ENCODE measurements around the gene MTMR4. TPM values are rescaled to one million over a fixed set of nuclear protein-coding genes. Genes with fewer than 3 reads are reported as not detected.
A peak's percentile ranks its signal among the peaks of the same experiment; 100 is the strongest.

MTMR4 gene
- total and polyA plus RNA-seq, 8 donors: 5.8 to 126 (median 25.1) TPM

DNA sequence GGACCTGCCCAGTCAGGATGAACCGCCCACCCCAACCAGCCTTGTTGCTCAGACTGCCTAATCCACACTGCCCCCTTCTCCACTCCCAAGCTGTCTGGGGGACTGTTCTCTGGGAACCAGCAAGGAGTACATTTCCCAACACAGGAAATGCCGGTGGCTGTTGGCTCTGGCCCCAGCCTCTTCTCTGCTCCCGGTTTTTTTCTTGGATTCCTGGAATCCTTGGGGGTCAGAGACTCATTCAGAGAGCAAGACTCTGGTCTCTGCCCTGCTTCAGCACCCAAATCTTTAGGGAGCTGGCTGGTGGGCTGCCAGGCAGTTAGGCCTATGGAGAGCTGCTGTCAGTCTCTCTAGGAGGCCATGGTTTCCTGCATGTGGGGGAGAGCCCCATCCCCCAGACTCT, 10.8 kb upstream of the MTMR4 start:
- intact Hi-C loops (cut with DNase I; ENCODE audit: low total_unique reads): no loop called here
- DNase-seq: peak in 1 of 2 donors; percentile 62
- Histone ChIP-seq H3K4me1 (peaks cover 0 to 33% (median 12%) of the 10 kb centered on the region in 4 donors), H3K4me3 (no peak overlapping the region), H3K27ac (peak overlapping the region in 4 of 5 donors; percentile 54 to 76 (median 64)), H3K36me3 (no peaks in the 10 kb centered on the region), H3K27me3 (no peaks in the 10 kb centered on the region), H3K9me3 (no peaks in the 10 kb centered on the region)
- WGBS, 5 donors: 42 to 63% (median 54%) methylated on average over 3 of the region's 3 CpGs
- TF ChIP-seq POLR2AphosphoS5 (IDR thresholded peaks at IDR 0.05) (peak in 1 of 3 donors; percentile 41), EP300 (IDR thresholded peaks at IDR 0.05) (no peak)

- no peak overlapping the region for H3K4me3 ChIP-seq
- no peak overlapping the region for H3K27ac ChIP-seq
- DNase-seq: no peak
- intact Hi-C loops (cut with DNase I; ENCODE audit: low total_unique reads): no loop called here
- H3K9me3 ChIP-seq: no peaks in the 10 kb centered on the region
- no peaks in the 10 kb centered on the region for H3K36me3 ChIP-seq
- TF ChIP-seq, protein P1, sequence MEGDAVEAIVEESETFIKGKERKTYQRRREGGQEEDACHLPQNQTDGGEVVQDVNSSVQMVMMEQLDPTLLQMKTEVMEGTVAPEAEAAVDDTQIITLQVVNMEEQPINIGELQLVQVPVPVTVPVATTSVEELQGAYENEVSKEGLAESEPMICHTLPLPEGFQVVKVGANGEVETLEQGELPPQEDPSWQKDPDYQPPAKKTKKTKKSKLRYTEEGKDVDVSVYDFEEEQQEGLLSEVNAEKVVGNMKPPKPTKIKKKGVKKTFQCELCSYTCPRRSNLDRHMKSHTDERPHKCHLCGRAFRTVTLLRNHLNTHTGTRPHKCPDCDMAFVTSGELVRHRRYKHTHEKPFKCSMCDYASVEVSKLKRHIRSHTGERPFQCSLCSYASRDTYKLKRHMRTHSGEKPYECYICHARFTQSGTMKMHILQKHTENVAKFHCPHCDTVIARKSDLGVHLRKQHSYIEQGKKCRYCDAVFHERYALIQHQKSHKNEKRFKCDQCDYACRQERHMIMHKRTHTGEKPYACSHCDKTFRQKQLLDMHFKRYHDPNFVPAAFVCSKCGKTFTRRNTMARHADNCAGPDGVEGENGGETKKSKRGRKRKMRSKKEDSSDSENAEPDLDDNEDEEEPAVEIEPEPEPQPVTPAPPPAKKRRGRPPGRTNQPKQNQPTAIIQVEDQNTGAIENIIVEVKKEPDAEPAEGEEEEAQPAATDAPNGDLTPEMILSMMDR (IDR thresholded peaks at IDR 0.05): no peak
- TF ChIP-seq EP300 (IDR thresholded peaks at IDR 0.05): no peak
- TF ChIP-seq POLR2A (IDR thresholded peaks at IDR 0.05): no peak
- no peak for TF ChIP-seq POLR2AphosphoS5 (IDR thresholded peaks at IDR 0.05)
- peaks cover 15 to 34% (median 20%) of the 10 kb centered on the region in 4 donors for H3K4me1 ChIP-seq
- no peaks in the 10 kb centered on the region for H3K27me3 ChIP-seq
- 86 to 96% (median 93%) methylated on average over 10 of the region's 10 CpGs for WGBS, 5 donors
Measured at GRCh38 chr17:58521680-58522079, 7.2 kb upstream of the MTMR4 start.

GRCh38 chr17:58520843-58521430, 6.5 kb upstream of the MTMR4 start:
- TF ChIP-seq EP300 (IDR thresholded peaks at IDR 0.05): no peak
- TF ChIP-seq, protein P1 (IDR thresholded peaks at IDR 0.05): peak in 2 of 7 experiments; percentile 16 to 33
- 68 to 77% (median 75%) methylated on average over 15 of the region's 15 CpGs for WGBS, 5 donors
- peaks cover 19 to 37% (median 25%) of the 10 kb centered on the region in 4 donors for H3K4me1 ChIP-seq
- H3K27me3 ChIP-seq: no peaks in the 10 kb centered on the region
- DNase-seq: peak in 1 of 2 donors; percentile 52
- no peak overlapping the region for H3K4me3 ChIP-seq
- H3K27ac ChIP-seq: no peak overlapping the region
- no peaks in the 10 kb centered on the region for H3K9me3 ChIP-seq
- H3K36me3 ChIP-seq: no peaks in the 10 kb centered on the region
- intact Hi-C loops (cut with DNase I; ENCODE audit: low total_unique reads): no loop called here

- Histone ChIP-seq H3K36me3 (no peaks in the 10 kb centered on the region), H3K27me3 (no peaks in the 10 kb centered on the region), H3K4me3 (peak overlapping the region; percentile 63 to 76 (median 68)), H3K27ac (peak overlapping the region; percentile 93 to 98 (median 95)), H3K4me1 (peaks cover 34 to 60% (median 50%) of the 10 kb centered on the region in 4 donors), H3K9me3 (no peaks in the 10 kb centered on the region)
- intact Hi-C loops (cut with DNase I; ENCODE audit: low total_unique reads): loop anchor here (10.0 kb wide), 1 partner anchor 487 kb away; no protein-coding TSS in a partner anchor
- 0 to 1% (median 0%) methylated on average over 29 to 39 of the region's 39 CpGs for WGBS, 5 donors
- no peak for TF ChIP-seq EP300 (IDR thresholded peaks at IDR 0.05)
- peak in 2 of 3 donors; percentile 81 to 87 for TF ChIP-seq POLR2AphosphoS5 (IDR thresholded peaks at IDR 0.05)
- DNase-seq: peak; percentile 99 to 100
Measured at GRCh38 chr17:58517928-58518609, 3.6 kb upstream of the MTMR4 start.

DNA sequence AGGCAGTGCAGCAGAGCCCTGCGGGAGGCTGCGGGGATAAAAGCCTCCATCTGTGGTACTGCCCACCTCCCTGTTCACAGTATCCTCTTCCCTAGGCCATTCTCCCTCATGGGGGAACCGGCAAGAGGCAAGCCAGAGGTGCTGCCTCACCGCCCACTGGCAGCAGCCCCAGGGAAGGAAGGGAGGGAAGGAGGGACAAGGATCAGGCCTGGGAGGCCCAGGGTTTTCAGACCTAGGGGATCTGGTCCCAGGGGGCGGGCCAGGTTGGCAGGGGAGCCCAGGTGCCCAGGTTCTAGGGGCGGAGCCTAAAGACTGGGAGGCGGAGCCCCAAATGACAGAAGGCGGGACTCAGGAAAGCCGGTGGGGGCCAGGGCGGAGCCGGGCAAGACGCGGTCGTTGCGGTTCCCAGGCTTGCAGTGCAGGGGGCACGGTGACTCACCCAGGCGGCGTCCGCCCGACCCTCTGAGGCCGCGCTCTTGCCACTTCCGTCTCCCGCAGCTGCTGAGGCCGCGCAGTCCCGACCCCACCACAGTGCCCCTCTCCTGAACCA, 3.0 kb upstream of the MTMR4 start:
- H3K36me3 ChIP-seq: peaks cover 0 to 6% (median 3%) of the 10 kb centered on the region in 4 donors
- WGBS, 5 donors: 0 to 1% (median 0%) methylated on average over 19 to 27 of the region's 27 CpGs
- H3K4me3 ChIP-seq: peak overlapping the region; percentile 63 to 76 (median 68)
- intact Hi-C loops (cut with DNase I; ENCODE audit: low total_unique reads): loop anchor here (10.0 kb wide), 1 partner anchor 487 kb away; no protein-coding TSS in a partner anchor
- H3K4me1 ChIP-seq: peaks cover 36 to 66% (median 54%) of the 10 kb centered on the region in 4 donors
- TF ChIP-seq, protein P1 (IDR thresholded peaks at IDR 0.05): no peak
- TF ChIP-seq EP300 (IDR thresholded peaks at IDR 0.05): no peak
- TF ChIP-seq POLR2A (IDR thresholded peaks at IDR 0.05): peak in 1 of 4 donors; percentile 25
- TF ChIP-seq POLR2AphosphoS5 (IDR thresholded peaks at IDR 0.05): peak in 2 of 3 donors; percentile 63 to 65
- H3K27ac ChIP-seq: peak overlapping the region; percentile 87 to 98 (median 94)
- no peaks in the 10 kb centered on the region for H3K27me3 ChIP-seq
- no peak for DNase-seq
- no peaks in the 10 kb centered on the region for H3K9me3 ChIP-seq
